Calu3 (cell line): ENCODE measurements around the gene CALN1. TPM values are rescaled to one million over a fixed set of nuclear protein-coding genes. Genes with fewer than 3 reads are reported as not detected.

ENCODE experiments used
- BruUV-seq: library from RNA; stranded (reverse); fragments of 400-500 nt; replicated peaks from 2 replicates; lab custom pipeline; 2021; lab: Mats Ljungman, UMichigan
- CTCF ChIA-PET: fragments of 300-600 bp; sonication (Branson Sonifier 250); formaldehyde crosslinking; loops from one replicate; lab custom pipeline; 2022; ENCODE audit warnings: antibody characterized with exemption; lab: Charles Lee
- DNase-seq: peaks from one replicate; pipeline ENCODE4 v3.0.0; 2022
- H3K27ac Mint-ChIP-seq: one replicate; pipeline ENCODE4 v1.8.0; 2022; ENCODE audit warnings: mixed read lengths; ENCODE audit not compliant: unreplicated experiment
- H3K27me3 Mint-ChIP-seq: one replicate; pipeline ENCODE4 v1.8.0; 2022; ENCODE audit warnings: mixed read lengths; ENCODE audit not compliant: unreplicated experiment
- H3K36me3 Mint-ChIP-seq: one replicate; pipeline ENCODE4 v1.8.0; 2022; ENCODE audit warnings: mild to moderate bottlenecking, moderate library complexity, mixed read lengths; ENCODE audit not compliant: insufficient read depth, unreplicated experiment
- H3K4me1 Mint-ChIP-seq: one replicate; pipeline ENCODE4 v1.8.0; 2022; ENCODE audit warnings: mild to moderate bottlenecking, low read depth, mixed read lengths; ENCODE audit not compliant: unreplicated experiment
- H3K4me3 Mint-ChIP-seq: one replicate; pipeline ENCODE4 v1.8.0; 2022; ENCODE audit warnings: mild to moderate bottlenecking, low read depth, moderate library complexity, mixed read lengths; ENCODE audit not compliant: unreplicated experiment
- H3K9me3 Mint-ChIP-seq: one replicate; pipeline ENCODE4 v1.8.0; 2022; ENCODE audit warnings: low read depth, mixed read lengths; ENCODE audit not compliant: unreplicated experiment
- intact Hi-C: fragments of 100-400 bp; cut with micrococcal nuclease; formaldehyde crosslinking; loops from one replicate; pipeline ENCODE4 v1.10.0; 2022; ENCODE audit not compliant: unreplicated experiment
- total RNA-seq: library from RNA; stranded (reverse); gene quantifications from 2 replicates; pipeline ENCODE4 v1.2.3, GENCODE V29; 2022
- TF ChIP-seq, protein P1 (sequence below): fragments of 200-600 bp; IDR thresholded peaks from one replicate; pipeline ENCODE4 v1.8.0; 2022; ENCODE audit warnings: antibody characterized with exemption; ENCODE audit not compliant: unreplicated experiment

Gene CALN1
- total RNA-seq, 1 experiment from 2014 or later, result not detected

- CTCF ChIA-PET, result no interaction called here
- no peaks in the 10 kb centered on the region for H3K4me1 Mint-ChIP-seq
Observed at GRCh38 chr7:72336632-72337389, 75.3 kb downstream of the CALN1 start.

DNA sequence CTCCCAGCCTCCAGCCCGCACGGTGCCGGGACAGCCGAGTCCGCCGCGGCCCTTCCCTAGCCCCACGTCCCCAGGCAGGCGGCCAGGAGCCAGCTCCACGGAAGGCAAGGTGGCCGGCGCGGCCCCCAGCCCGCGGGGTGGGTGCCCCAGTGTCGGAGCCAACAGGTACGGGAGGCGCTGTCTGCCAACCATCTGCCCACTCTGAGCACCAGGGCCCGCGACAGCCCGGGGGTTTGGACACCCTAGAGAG is 75.8 kb downstream of the CALN1 start:
- TF ChIP-seq, protein P1, sequence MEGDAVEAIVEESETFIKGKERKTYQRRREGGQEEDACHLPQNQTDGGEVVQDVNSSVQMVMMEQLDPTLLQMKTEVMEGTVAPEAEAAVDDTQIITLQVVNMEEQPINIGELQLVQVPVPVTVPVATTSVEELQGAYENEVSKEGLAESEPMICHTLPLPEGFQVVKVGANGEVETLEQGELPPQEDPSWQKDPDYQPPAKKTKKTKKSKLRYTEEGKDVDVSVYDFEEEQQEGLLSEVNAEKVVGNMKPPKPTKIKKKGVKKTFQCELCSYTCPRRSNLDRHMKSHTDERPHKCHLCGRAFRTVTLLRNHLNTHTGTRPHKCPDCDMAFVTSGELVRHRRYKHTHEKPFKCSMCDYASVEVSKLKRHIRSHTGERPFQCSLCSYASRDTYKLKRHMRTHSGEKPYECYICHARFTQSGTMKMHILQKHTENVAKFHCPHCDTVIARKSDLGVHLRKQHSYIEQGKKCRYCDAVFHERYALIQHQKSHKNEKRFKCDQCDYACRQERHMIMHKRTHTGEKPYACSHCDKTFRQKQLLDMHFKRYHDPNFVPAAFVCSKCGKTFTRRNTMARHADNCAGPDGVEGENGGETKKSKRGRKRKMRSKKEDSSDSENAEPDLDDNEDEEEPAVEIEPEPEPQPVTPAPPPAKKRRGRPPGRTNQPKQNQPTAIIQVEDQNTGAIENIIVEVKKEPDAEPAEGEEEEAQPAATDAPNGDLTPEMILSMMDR, result no peak
- H3K27me3 Mint-ChIP-seq, result peaks cover 12% of the 10 kb centered on the region
- intact Hi-C loops, result no loop called here
- CTCF ChIA-PET, result no interaction called here
- no peaks in the 10 kb centered on the region for H3K36me3 Mint-ChIP-seq
- H3K27ac Mint-ChIP-seq, result no peak overlapping the region
- no peak for DNase-seq
- no peak overlapping the region for H3K4me3 Mint-ChIP-seq
- no TSS peak for BruUV-seq
- H3K9me3 Mint-ChIP-seq, result peaks cover 10% of the 10 kb centered on the region
- H3K4me1 Mint-ChIP-seq, result no peaks in the 10 kb centered on the region

More at GRCh38 chr7:72336632-72337389, 75.3 kb downstream of the CALN1 start:
- peaks cover 12% of the 10 kb centered on the region for H3K27me3 Mint-ChIP-seq
- no TSS peak for BruUV-seq
- H3K9me3 Mint-ChIP-seq, result peaks cover 10% of the 10 kb centered on the region
- DNase-seq, result no peak
- no peak overlapping the region for H3K27ac Mint-ChIP-seq
- intact Hi-C loops, result no loop called here
- TF ChIP-seq, protein P1, result no peak
- H3K36me3 Mint-ChIP-seq, result no peaks in the 10 kb centered on the region
- H3K4me3 Mint-ChIP-seq, result no peak overlapping the region

- Mint-ChIP-seq H3K27ac (no peak overlapping the region), H3K4me1 (no peaks in the 10 kb centered on the region), H3K27me3 (peaks cover 12% of the 10 kb centered on the region), H3K4me3 (no peak overlapping the region), H3K9me3 (peaks cover 10% of the 10 kb centered on the region), H3K36me3 (peaks cover 3% of the 10 kb centered on the region)
- no peak for DNase-seq
- TF ChIP-seq, protein P1, result no peak
- BruUV-seq, result no TSS peak
- intact Hi-C loops, result no loop called here
- CTCF ChIA-PET, result no interaction called here
Observed at GRCh38 chr7:72335561-72336381, 76.4 kb downstream of the CALN1 start.

- DNase-seq, result no peak
- TF ChIP-seq, protein P1, result no peak
- Mint-ChIP-seq H3K9me3 (peaks cover 10% of the 10 kb centered on the region), H3K4me1 (no peaks in the 10 kb centered on the region), H3K27ac (no peak overlapping the region), H3K27me3 (peaks cover 12% of the 10 kb centered on the region), H3K4me3 (no peak overlapping the region), H3K36me3 (peaks cover 3% of the 10 kb centered on the region)
- intact Hi-C loops, result no loop called here
- CTCF ChIA-PET, result no interaction called here
- BruUV-seq, result no TSS peak
Observed at GRCh38 chr7:72334698-72335097, 77.4 kb downstream of the CALN1 start.
